Tibial nerve (tissue), 4 donors: Measurements from ENCODE around the gene CEP85L.

ENCODE experiments used
- CTCF ChIP-seq, 5 experiments: fragments of 200-600 bp in 3 of 5; fragments of 450-650 bp in 2 of 5; sonication (generic) in 3 of 5; IDR thresholded peaks; one replicate each; pipeline ENCODE4 v1.5.1; 2016 to 2019; ENCODE audit warnings: antibody characterized with exemption in 5 of 5, mild to moderate bottlenecking in 3 of 5, moderate library complexity in 2 of 5
- EP300 ChIP-seq, 2 donors: sonication (generic); formaldehyde crosslinking; IDR thresholded peaks; one replicate each; pipeline ENCODE4 v1.6.1; 2017; ENCODE audit warnings: antibody characterized with exemption in 2 of 2, mild to moderate bottlenecking in 1 of 2
- POLR2A ChIP-seq, 2 donors: fragments of 450-650 bp; IDR thresholded peaks; one replicate each; pipeline ENCODE4 v1.6.1; 2017; ENCODE audit warnings: antibody characterized with exemption in 2 of 2, mild to moderate bottlenecking in 2 of 2, moderate library complexity in 2 of 2

GRCh38 chr6:118606858-118607257 lies 44.5 kb downstream of the CEP85L start:
- TF ChIP-seq CTCF (IDR thresholded peaks at IDR 0.05) (no peak), POLR2A (IDR thresholded peaks at IDR 0.05) (no peak), EP300 (IDR thresholded peaks at IDR 0.05) (no peak)
